GM12873 (cell line): ENCODE results near the gene REPS2.

Experiments used
- TF ChIP-seq, protein P1 (sequence below): IDR thresholded peaks from 2 replicates; pipeline ENCODE4 v1.5.1; 2012; ENCODE audit warnings: low read depth, mild to moderate bottlenecking, moderate library complexity, low read length, control low read depth; ENCODE audit not compliant: insufficient read depth; ENCODE audit errors: missing control alignments

REPS2 gene

DNA sequence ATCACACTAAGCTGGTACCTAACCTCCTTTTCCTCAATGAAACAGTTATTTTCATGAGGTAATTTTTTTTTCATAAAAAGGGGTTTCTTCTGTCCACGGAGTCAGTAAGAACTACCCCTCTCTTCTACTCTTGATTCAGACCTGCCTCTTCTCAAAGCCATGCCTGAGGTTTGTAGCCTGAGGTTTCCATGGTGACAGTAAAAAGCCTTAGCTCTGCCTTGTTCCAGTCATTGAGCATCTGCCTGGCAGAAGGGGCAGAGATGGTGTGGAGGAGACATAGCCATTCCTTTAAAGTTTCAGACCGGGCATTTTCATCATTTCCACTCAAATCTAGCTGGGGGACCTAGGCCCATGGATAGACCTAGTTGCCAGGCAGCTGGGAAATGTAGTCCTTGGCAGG lies 135.5 kb downstream of the REPS2 start:
- TF ChIP-seq, protein P1, sequence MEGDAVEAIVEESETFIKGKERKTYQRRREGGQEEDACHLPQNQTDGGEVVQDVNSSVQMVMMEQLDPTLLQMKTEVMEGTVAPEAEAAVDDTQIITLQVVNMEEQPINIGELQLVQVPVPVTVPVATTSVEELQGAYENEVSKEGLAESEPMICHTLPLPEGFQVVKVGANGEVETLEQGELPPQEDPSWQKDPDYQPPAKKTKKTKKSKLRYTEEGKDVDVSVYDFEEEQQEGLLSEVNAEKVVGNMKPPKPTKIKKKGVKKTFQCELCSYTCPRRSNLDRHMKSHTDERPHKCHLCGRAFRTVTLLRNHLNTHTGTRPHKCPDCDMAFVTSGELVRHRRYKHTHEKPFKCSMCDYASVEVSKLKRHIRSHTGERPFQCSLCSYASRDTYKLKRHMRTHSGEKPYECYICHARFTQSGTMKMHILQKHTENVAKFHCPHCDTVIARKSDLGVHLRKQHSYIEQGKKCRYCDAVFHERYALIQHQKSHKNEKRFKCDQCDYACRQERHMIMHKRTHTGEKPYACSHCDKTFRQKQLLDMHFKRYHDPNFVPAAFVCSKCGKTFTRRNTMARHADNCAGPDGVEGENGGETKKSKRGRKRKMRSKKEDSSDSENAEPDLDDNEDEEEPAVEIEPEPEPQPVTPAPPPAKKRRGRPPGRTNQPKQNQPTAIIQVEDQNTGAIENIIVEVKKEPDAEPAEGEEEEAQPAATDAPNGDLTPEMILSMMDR = no peak

DNA sequence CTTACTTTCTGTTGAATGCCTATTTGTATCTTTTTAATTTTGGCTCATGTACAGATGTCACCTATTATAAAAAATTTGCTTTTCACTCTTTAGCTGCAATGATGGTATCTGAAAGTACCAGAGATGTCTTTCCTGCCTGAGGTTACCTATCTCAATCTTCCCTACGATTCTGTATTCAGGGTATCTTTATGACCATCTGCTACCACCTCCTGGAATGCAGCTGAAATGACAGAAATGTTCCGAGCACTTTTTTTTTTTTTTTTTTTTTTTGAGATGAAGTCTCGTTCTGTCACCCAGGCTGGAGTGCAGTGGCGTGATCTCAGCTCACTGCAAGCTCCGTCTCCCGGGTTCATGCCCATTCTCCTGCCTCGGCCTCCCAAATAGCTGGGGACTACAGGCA lies 136.4 kb downstream of the REPS2 start:
- TF ChIP-seq, protein P1 = peak; percentile 8

- TF ChIP-seq, protein P1 = no peak
These were observed 139.9 kb downstream of the REPS2 start for GRCh38 chrX:17086317-17086716.

- TF ChIP-seq, protein P1 = no peak
These were observed 148.7 kb downstream of the REPS2 start for GRCh38 chrX:17095161-17095560.

- TF ChIP-seq, protein P1 = no peak
These were observed 152.2 kb downstream of the REPS2 start for GRCh38 chrX:17098516-17099247.

GRCh38 chrX:17104433-17104832 lies 158.0 kb downstream of the REPS2 start:
- TF ChIP-seq, protein P1 = no peak

GRCh38 chrX:17120816-17121215 lies 174.4 kb downstream of the REPS2 start:
- TF ChIP-seq, protein P1 = no peak
